ENCODE data around the gene KLHL29.
"Not testable (repeated sequence)": the region's sequence is repeated elsewhere in the genome, so short reads cannot be mapped to it uniquely, and the experiment has no call there.

Gene KLHL29

DNA sequence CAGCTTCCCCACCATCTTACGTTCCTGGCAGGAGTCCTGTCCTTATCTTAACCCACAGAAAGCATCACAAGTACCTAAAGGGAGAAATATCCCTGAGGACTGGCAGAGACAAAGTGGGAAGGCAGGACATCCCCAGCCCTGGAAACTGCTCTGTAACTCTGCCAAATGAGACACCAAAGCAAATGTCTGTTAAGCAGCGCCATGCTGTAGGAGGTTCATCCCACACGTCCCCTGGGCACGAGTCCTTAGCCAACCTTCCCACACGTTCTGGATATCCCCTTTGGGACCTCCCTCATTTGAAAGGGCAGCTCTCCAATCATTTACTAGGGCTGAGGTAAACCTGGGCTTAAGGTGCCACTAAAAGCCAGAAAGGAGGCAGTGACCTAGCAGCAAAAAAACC, 334.7 kb downstream of the KLHL29 start:
- no peak for DNase-seq

DNA sequence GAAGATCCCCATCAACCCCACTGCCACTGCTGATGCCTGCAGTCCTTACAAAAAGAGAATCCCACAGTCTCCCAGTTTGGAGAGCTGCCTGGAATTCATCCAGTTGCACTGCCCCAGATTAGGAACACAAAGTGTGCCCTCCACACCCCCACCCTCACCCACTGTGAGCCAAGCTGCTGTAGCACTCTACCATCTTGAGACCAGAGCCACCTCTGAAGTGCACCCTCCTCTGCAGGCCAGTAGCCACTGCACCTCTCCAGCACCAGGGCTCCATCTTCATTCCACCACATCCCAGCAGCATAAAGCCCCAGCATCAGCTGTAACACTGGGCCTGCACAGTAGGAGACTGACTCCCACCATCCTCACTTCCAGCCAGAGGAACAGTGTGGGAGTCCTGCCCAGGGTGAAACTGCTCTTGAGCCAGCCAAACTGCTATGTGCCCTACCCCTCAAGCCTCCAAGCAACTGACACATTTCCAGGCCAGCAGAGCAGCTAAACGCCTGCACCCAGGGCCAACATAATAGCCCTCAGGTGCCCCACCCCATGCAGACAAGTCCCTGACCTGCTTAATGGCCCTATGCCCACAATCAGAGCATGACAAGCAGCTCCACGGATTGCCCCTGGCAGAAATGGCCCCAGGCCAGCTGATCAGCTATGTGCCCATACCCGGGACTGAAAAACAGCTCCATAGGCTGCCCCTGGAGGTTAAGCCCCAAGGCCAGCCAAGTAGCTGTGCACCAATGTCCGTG, 335.9 kb downstream of the KLHL29 start:
- Histone ChIP-seq H3K27me3 (ENCODE audit: insufficient read depth, low read length, poor library complexity) (no peaks in the 10 kb centered on the region), H3K9ac (ENCODE audit: low read depth, low read length) (no peak overlapping the region), H3K27ac (ENCODE audit: low read length) (no peak overlapping the region), H3K36me3 (ENCODE audit: insufficient read depth, low read length) (peaks cover 4% of the 10 kb centered on the region; the same call in 1 of the 2 replicates), H3K9me3 (ENCODE audit: insufficient read depth, low read length, severe bottlenecking) (peaks cover 18% of the 10 kb centered on the region), H3K4me3 (ENCODE audit: low read depth in 1 of 2, low read length in 2 of 2) (no peak overlapping the region), H4K20me1 (ENCODE audit: insufficient read depth, low read length) (no peaks in the 10 kb centered on the region), H3K4me2 (ENCODE audit: insufficient read depth, low read length) (no peak overlapping the region), H3K4me1 (ENCODE audit: insufficient read depth, low read length) (no peaks in the 10 kb centered on the region), H3K79me2 (ENCODE audit: insufficient read depth, low read length) (no peaks in the 10 kb centered on the region), H2AFZ (ENCODE audit: low read depth, low read length) (no peak overlapping the region)
- no peak for TF ChIP-seq EZH2 (IDR thresholded peaks at IDR 0.05; ENCODE audit: borderline replicate concordance, low read depth, low read length, severe bottlenecking)
- TF ChIP-seq, protein P1, sequence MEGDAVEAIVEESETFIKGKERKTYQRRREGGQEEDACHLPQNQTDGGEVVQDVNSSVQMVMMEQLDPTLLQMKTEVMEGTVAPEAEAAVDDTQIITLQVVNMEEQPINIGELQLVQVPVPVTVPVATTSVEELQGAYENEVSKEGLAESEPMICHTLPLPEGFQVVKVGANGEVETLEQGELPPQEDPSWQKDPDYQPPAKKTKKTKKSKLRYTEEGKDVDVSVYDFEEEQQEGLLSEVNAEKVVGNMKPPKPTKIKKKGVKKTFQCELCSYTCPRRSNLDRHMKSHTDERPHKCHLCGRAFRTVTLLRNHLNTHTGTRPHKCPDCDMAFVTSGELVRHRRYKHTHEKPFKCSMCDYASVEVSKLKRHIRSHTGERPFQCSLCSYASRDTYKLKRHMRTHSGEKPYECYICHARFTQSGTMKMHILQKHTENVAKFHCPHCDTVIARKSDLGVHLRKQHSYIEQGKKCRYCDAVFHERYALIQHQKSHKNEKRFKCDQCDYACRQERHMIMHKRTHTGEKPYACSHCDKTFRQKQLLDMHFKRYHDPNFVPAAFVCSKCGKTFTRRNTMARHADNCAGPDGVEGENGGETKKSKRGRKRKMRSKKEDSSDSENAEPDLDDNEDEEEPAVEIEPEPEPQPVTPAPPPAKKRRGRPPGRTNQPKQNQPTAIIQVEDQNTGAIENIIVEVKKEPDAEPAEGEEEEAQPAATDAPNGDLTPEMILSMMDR (IDR thresholded peaks at IDR 0.05; ENCODE audit: borderline replicate concordance, extremely low read depth, low read length, poor library complexity, severe bottlenecking): no peak
- ATAC-seq (ENCODE audit: insufficient read depth, low read depth) (no peak), DNase-seq (no peak)

More for the DNA sequence above, 334.7 kb downstream of the KLHL29 start:
- Histone ChIP-seq H3K9me3 (ENCODE audit: insufficient read depth, low read length, severe bottlenecking) (peaks cover 18% of the 10 kb centered on the region), H3K4me3 (ENCODE audit: low read depth in 1 of 2, low read length in 2 of 2) (no peak overlapping the region), H4K20me1 (ENCODE audit: insufficient read depth, low read length) (no peaks in the 10 kb centered on the region), H3K4me2 (ENCODE audit: insufficient read depth, low read length) (no peak overlapping the region), H2AFZ (ENCODE audit: low read depth, low read length) (no peak overlapping the region), H3K36me3 (ENCODE audit: insufficient read depth, low read length) (no peaks in the 10 kb centered on the region; the same call in 1 of the 2 replicates), H3K4me1 (ENCODE audit: insufficient read depth, low read length) (no peaks in the 10 kb centered on the region), H3K27ac (ENCODE audit: low read length) (no peak overlapping the region), H3K27me3 (ENCODE audit: insufficient read depth, low read length, poor library complexity) (no peaks in the 10 kb centered on the region), H3K9ac (ENCODE audit: low read depth, low read length) (no peak overlapping the region), H3K79me2 (ENCODE audit: insufficient read depth, low read length) (no peaks in the 10 kb centered on the region)
- ATAC-seq (ENCODE audit: insufficient read depth, low read depth): no peak
- TF ChIP-seq EZH2 (IDR thresholded peaks at IDR 0.05; ENCODE audit: borderline replicate concordance, low read depth, low read length, severe bottlenecking): no peak

DNA sequence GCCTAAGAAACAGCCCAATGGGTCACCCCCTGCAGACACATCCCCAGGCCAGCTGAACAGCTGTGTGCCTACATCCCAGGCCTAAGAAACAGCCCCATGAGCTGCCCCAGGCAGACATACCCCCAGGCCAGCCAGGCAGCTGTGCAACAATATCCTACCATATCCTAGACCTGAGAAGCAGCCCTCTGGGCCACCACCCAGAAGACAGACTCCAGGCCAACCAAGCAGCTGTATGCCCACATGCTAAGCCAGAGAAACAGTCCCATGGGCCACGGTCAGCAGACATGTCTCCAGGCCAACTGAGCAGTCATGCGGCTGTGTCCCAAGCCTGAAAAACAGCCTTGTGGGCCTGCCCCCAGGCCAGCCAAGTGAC, 336.5 kb downstream of the KLHL29 start:
- Histone ChIP-seq H3K9ac (ENCODE audit: low read depth, low read length) (no peak overlapping the region), H3K4me1 (ENCODE audit: insufficient read depth, low read length) (no peaks in the 10 kb centered on the region), H3K4me2 (ENCODE audit: insufficient read depth, low read length) (no peak overlapping the region), H3K27ac (ENCODE audit: low read length) (no peak overlapping the region), H3K9me3 (ENCODE audit: insufficient read depth, low read length, severe bottlenecking) (peaks cover 18% of the 10 kb centered on the region), H3K4me3 (ENCODE audit: low read depth in 1 of 2, low read length in 2 of 2) (no peak overlapping the region), H3K79me2 (ENCODE audit: insufficient read depth, low read length) (no peaks in the 10 kb centered on the region), H3K36me3 (ENCODE audit: insufficient read depth, low read length) (peaks cover 9% of the 10 kb centered on the region; the same call in 1 of the 2 replicates), H3K27me3 (ENCODE audit: insufficient read depth, low read length, poor library complexity) (no peaks in the 10 kb centered on the region), H4K20me1 (ENCODE audit: insufficient read depth, low read length) (no peaks in the 10 kb centered on the region), H2AFZ (ENCODE audit: low read depth, low read length) (no peak overlapping the region)
- ATAC-seq (ENCODE audit: insufficient read depth, low read depth): no peak
- TF ChIP-seq, protein P1 (IDR thresholded peaks at IDR 0.05; ENCODE audit: borderline replicate concordance, extremely low read depth, low read length, poor library complexity, severe bottlenecking): no peak
- TF ChIP-seq EZH2 (IDR thresholded peaks at IDR 0.05; ENCODE audit: borderline replicate concordance, low read depth, low read length, severe bottlenecking): no peak
- no peak for DNase-seq

DNA sequence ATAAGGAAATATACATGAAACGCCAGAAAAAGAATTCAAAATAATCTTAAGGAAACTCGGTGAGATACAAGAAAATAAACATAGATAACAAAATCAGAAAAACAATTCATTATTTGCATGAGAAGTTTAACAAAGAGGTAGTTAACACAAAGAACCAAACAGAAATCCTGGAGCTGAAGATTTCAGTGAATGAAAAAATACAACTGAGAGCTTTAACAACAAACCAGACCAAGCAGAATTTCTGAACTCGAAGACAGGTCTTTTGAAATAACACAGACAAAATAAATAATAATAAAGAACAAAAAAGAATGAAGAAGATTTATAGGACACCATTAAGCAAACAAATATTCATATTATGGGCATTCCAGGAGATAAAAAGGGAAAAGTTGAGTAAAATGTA, 337.3 kb downstream of the KLHL29 start:
- no peak overlapping the region for H3K4me2 ChIP-seq (ENCODE audit: insufficient read depth, low read length)
- no peak for TF ChIP-seq EZH2 (IDR thresholded peaks at IDR 0.05; ENCODE audit: borderline replicate concordance, low read depth, low read length, severe bottlenecking)
- TF ChIP-seq, protein P1 (IDR thresholded peaks at IDR 0.05; ENCODE audit: borderline replicate concordance, extremely low read depth, low read length, poor library complexity, severe bottlenecking): no peak
- ATAC-seq (ENCODE audit: insufficient read depth, low read depth): no peak

DNA sequence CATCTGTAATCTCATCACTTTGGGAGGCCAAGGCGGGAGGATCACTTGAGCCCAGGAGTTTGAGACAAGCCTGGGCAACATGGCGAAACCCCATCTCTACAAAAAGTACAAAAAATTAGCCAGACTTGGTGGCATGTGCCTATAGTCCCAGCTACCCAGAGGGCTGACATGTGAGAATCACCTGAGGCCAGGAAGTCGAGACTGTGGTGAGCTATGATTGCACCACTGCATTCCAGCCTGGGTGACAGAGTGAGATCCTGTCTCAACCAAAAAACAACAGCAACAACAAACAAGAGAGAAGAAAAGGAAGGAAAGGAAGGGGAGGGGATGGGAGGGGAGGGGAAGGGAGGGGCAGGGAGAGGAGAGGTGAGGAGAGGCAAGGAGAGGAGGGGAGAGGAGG, 338.1 kb downstream of the KLHL29 start:
- not testable (repeated sequence) for H3K4me3 ChIP-seq (ENCODE audit: low read depth in 1 of 2, low read length in 2 of 2); H3K79me2 ChIP-seq (ENCODE audit: insufficient read depth, low read length); H3K27ac ChIP-seq (ENCODE audit: low read length); H3K9ac ChIP-seq (ENCODE audit: low read depth, low read length); H3K4me1 ChIP-seq (ENCODE audit: insufficient read depth, low read length); H3K4me2 ChIP-seq (ENCODE audit: insufficient read depth, low read length); H3K36me3 ChIP-seq (ENCODE audit: insufficient read depth, low read length); H3K27me3 ChIP-seq (ENCODE audit: insufficient read depth, low read length, poor library complexity); DNase-seq; H2AFZ ChIP-seq (ENCODE audit: low read depth, low read length); ATAC-seq (ENCODE audit: insufficient read depth, low read depth); H4K20me1 ChIP-seq (ENCODE audit: insufficient read depth, low read length)
- H3K9me3 ChIP-seq (ENCODE audit: insufficient read depth, low read length, severe bottlenecking): peaks cover 18% of the 10 kb centered on the region

More for the DNA sequence above, 337.3 kb downstream of the KLHL29 start:
- Histone ChIP-seq H3K27me3 (ENCODE audit: insufficient read depth, low read length, poor library complexity) (no peaks in the 10 kb centered on the region), H3K79me2 (ENCODE audit: insufficient read depth, low read length) (no peaks in the 10 kb centered on the region), H3K4me3 (ENCODE audit: low read depth in 1 of 2, low read length in 2 of 2) (no peak overlapping the region), H3K9ac (ENCODE audit: low read depth, low read length) (no peak overlapping the region), H2AFZ (ENCODE audit: low read depth, low read length) (no peak overlapping the region), H3K36me3 (ENCODE audit: insufficient read depth, low read length) (peaks cover 10% of the 10 kb centered on the region; the same call in 1 of the 2 replicates), H3K4me1 (ENCODE audit: insufficient read depth, low read length) (no peaks in the 10 kb centered on the region), H3K9me3 (ENCODE audit: insufficient read depth, low read length, severe bottlenecking) (peaks cover 18% of the 10 kb centered on the region), H4K20me1 (ENCODE audit: insufficient read depth, low read length) (no peaks in the 10 kb centered on the region), H3K27ac (ENCODE audit: low read length) (no peak overlapping the region)
- no peak for DNase-seq

Measured in DND-41 (cell line).